Endothelial cell (in vitro differentiated cells): Measurements from ENCODE around the gene SCD5. TPM values are rescaled to one million over a fixed set of nuclear protein-coding genes. Genes with fewer than 3 reads are reported as not detected.

Experiments used
- DNase-seq: peaks from one replicate; pipeline ENCODE4 v3.0.0; 2021; ENCODE audit warnings: low spot score
- H3K27ac Mint-ChIP-seq: one replicate; pipeline ENCODE4 v1.8.0; 2021; ENCODE audit warnings: mixed read lengths, inconsistent platforms; ENCODE audit not compliant: unreplicated experiment
- H3K27me3 Mint-ChIP-seq: one replicate; pipeline ENCODE4 v1.8.0; 2021; ENCODE audit warnings: mild to moderate bottlenecking, moderate library complexity, mixed read lengths, inconsistent platforms; ENCODE audit not compliant: unreplicated experiment
- H3K36me3 Mint-ChIP-seq: one replicate; pipeline ENCODE4 v1.8.0; 2021; ENCODE audit warnings: mild to moderate bottlenecking, low read depth, mixed read lengths, inconsistent platforms; ENCODE audit not compliant: unreplicated experiment
- H3K4me1 Mint-ChIP-seq: one replicate; pipeline ENCODE4 v1.8.0; 2021; ENCODE audit warnings: mild to moderate bottlenecking, mixed read lengths, inconsistent platforms; ENCODE audit not compliant: unreplicated experiment
- H3K4me3 Mint-ChIP-seq: one replicate; pipeline ENCODE4 v1.8.0; 2021; ENCODE audit warnings: mild to moderate bottlenecking, mixed read lengths, inconsistent platforms; ENCODE audit not compliant: unreplicated experiment
- H3K9me3 Mint-ChIP-seq: one replicate; pipeline ENCODE4 v1.8.0; 2021; ENCODE audit warnings: mixed read lengths, inconsistent platforms; ENCODE audit not compliant: unreplicated experiment
- CTCF ChIP-seq: fragments of 200-600 bp; sonication (generic); IDR thresholded peaks from one replicate; pipeline ENCODE4 v1.5.0; 2021; ENCODE audit warnings: antibody characterized with exemption; ENCODE audit not compliant: unreplicated experiment
- total RNA-seq: library from RNA; stranded (reverse); fragmentation: NEBNext Ultra II Directional; extraction: Animal tissue kit (Norgen Biotek cat#: 25700); gene quantifications from one replicate; pipeline ENCODE4 v1.2.1, GENCODE V29; 2021; ENCODE audit not compliant: unreplicated experiment

Gene SCD5
- total RNA-seq, 1 donor from 2014 or later, result 0.38 TPM

GRCh38 chr4:82790060-82790660, 8.4 kb downstream of the SCD5 start:
- Mint-ChIP-seq H3K27me3 (peaks cover 14% of the 10 kb centered on the region), H3K9me3 (no peaks in the 10 kb centered on the region), H3K36me3 (no peaks in the 10 kb centered on the region), H3K27ac (no peak overlapping the region), H3K4me3 (no peak overlapping the region), H3K4me1 (peaks cover 13% of the 10 kb centered on the region)
- DNase-seq, result no peak
- no peak for TF ChIP-seq CTCF

GRCh38 chr4:82789025-82789776, 9.4 kb downstream of the SCD5 start:
- Mint-ChIP-seq H3K36me3 (no peaks in the 10 kb centered on the region), H3K27ac (no peak overlapping the region), H3K9me3 (no peaks in the 10 kb centered on the region), H3K4me3 (no peak overlapping the region), H3K4me1 (peaks cover 21% of the 10 kb centered on the region), H3K27me3 (peaks cover 14% of the 10 kb centered on the region)
- no peak for TF ChIP-seq CTCF
- DNase-seq, result no peak

GRCh38 chr4:82787342-82787741, 11.3 kb downstream of the SCD5 start:
- Mint-ChIP-seq H3K36me3 (no peaks in the 10 kb centered on the region), H3K27me3 (peaks cover 15% of the 10 kb centered on the region), H3K4me3 (no peak overlapping the region), H3K4me1 (peaks cover 25% of the 10 kb centered on the region), H3K9me3 (no peaks in the 10 kb centered on the region), H3K27ac (no peak overlapping the region)
- no peak for DNase-seq
- TF ChIP-seq CTCF, result no peak

GRCh38 chr4:82786828-82787227, 11.8 kb downstream of the SCD5 start:
- no peak for DNase-seq
- H3K4me1 Mint-ChIP-seq, result peaks cover 26% of the 10 kb centered on the region
- no peak for TF ChIP-seq CTCF
- H3K27me3 Mint-ChIP-seq, result peaks cover 18% of the 10 kb centered on the region
- no peak overlapping the region for H3K4me3 Mint-ChIP-seq
- H3K36me3 Mint-ChIP-seq, result no peaks in the 10 kb centered on the region
- H3K27ac Mint-ChIP-seq, result no peak overlapping the region
- H3K9me3 Mint-ChIP-seq, result no peaks in the 10 kb centered on the region
